ENCODE results near the gene GJE1.

- TF ChIP-seq BHLHE40 (IDR thresholded peaks at IDR 0.05; ENCODE audit: borderline replicate concordance in 1 of 2, low read depth in 2 of 2, low read length in 1 of 2) (no peak), FOXM1 (IDR thresholded peaks at IDR 0.05; ENCODE audit: low read depth, low read length) (no peak), LARP7 (IDR thresholded peaks at IDR 0.05) (no peak), CTCF (IDR thresholded peaks at IDR 0.05 in 2 of 3, conservative IDR thresholded peaks at IDR 0.05 in 1 of 3; ENCODE audit: control insufficient read depth in 2 of 3, extremely low read depth in 1 of 3, insufficient read depth in 1 of 3, low read depth in 3 of 3, low read length in 3 of 3) (no peak)
- TF ChIP-seq, protein P1, sequence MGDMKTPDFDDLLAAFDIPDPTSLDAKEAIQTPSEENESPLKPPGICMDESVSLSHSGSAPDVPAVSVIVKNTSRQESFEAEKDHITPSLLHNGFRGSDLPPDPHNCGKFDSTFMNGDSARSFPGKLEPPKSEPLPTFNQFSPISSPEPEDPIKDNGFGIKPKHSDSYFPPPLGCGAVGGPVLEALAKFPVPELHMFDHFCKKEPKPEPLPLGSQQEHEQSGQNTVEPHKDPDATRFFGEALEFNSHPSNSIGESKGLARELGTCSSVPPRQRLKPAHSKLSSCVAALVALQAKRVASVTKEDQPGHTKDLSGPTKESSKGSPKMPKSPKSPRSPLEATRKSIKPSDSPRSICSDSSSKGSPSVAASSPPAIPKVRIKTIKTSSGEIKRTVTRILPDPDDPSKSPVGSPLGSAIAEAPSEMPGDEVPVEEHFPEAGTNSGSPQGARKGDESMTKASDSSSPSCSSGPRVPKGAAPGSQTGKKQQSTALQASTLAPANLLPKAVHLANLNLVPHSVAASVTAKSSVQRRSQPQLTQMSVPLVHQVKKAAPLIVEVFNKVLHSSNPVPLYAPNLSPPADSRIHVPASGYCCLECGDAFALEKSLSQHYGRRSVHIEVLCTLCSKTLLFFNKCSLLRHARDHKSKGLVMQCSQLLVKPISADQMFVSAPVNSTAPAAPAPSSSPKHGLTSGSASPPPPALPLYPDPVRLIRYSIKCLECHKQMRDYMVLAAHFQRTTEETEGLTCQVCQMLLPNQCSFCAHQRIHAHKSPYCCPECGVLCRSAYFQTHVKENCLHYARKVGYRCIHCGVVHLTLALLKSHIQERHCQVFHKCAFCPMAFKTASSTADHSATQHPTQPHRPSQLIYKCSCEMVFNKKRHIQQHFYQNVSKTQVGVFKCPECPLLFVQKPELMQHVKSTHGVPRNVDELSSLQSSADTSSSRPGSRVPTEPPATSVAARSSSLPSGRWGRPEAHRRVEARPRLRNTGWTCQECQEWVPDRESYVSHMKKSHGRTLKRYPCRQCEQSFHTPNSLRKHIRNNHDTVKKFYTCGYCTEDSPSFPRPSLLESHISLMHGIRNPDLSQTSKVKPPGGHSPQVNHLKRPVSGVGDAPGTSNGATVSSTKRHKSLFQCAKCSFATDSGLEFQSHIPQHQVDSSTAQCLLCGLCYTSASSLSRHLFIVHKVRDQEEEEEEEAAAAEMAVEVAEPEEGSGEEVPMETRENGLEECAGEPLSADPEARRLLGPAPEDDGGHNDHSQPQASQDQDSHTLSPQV (IDR thresholded peaks at IDR 0.05) = no peak
These were observed 34.3 kb downstream of the GJE1 start for GRCh38 chr6:142167071-142167470.
